K562 (cell line): ENCODE results near the gene CASP9. TPM values are rescaled to one million over a fixed set of nuclear protein-coding genes. Genes with fewer than 3 reads are reported as not detected.

Experiments
- ATAC-seq: fragments of 200-7000 bp; cut with Tn5 transposase; 3 replicates; pipeline ENCODE4 v1.9.1; 2020; ENCODE audit warnings: moderate library complexity
- BruUV-seq: library from RNA; stranded (reverse); fragments of 400-500 nt; replicated peaks from 2 replicates; lab custom pipeline; 2021; lab: Mats Ljungman, UMichigan
- CTCF ChIA-PET: fragments of 300-600 bp; formaldehyde crosslinking; extraction: SDS; loops from one replicate; lab custom pipeline; 2021; ENCODE audit warnings: low intra/inter-chr PET ratio; lab: Yijun Ruan, JAX
- POLR2A ChIA-PET: fragments of 300-600, 350-650 bp; sonication (Branson Sonifier 250); formaldehyde crosslinking; extraction: SDS; loops from one replicate; lab custom pipeline; 2021; ENCODE audit warnings: antibody characterized with exemption, inconsistent platforms; lab: Yijun Ruan, JAX
- DNase-seq, 4 experiments: peaks; one replicate each; pipeline versions ENCODE4 v3.0.0 to v3.0.0-alpha.2; 2011 to 2018; ENCODE audit warnings: low spot score in 3 of 4, mixed read lengths in 3 of 4; ENCODE audit errors: extremely low read depth in 1 of 4
- FAIRE-seq: peaks from 2 replicates; lab custom pipeline; 2011; peaks lifted over from hg19 to GRCh38; lab: Jason Lieb, UNC
- H2AFZ ChIP-seq: 2 replicates; pipeline ENCODE4 v1.6.0; 2011; ENCODE audit warnings: low read depth, low read length, control low read depth, inconsistent platforms
- H3K27ac ChIP-seq: fragments of 200-600 bp; 3 replicates; pipeline ENCODE4 v1.8.0; 2011; ENCODE audit warnings: low read depth, mild to moderate bottlenecking, control low read depth, inconsistent platforms, low read length, moderate library complexity, mixed read lengths; ENCODE audit errors: extremely low read depth
- H3K27me3 ChIP-seq, 2 experiments: fragments of 300-600 bp in 1 of 2; 2 replicates in 1 of 2; 3 replicates in 1 of 2; pipeline versions ENCODE4 v1.6.0 to v1.8.0; 2011; ENCODE audit warnings: inconsistent platforms in 2 of 2, low read length in 2 of 2, mild to moderate bottlenecking in 1 of 2, mixed read lengths in 1 of 2, moderate library complexity in 1 of 2; ENCODE audit not compliant: control insufficient read depth in 2 of 2, insufficient read depth in 2 of 2
- H3K36me3 ChIP-seq: fragments of 300-600 bp; 3 replicates; pipeline ENCODE4 v1.8.0; 2011; ENCODE audit warnings: mild to moderate bottlenecking, low read length, inconsistent platforms; ENCODE audit not compliant: control insufficient read depth, insufficient read depth
- H3K4me1 ChIP-seq, 2 experiments: fragments of 200-600 bp in 1 of 2; replicated peaks in 1 of 2; 2 replicates in 1 of 2; 3 replicates in 1 of 2; pipeline versions ENCODE4 v1.5.1 to v1.8.0; 2011; ENCODE audit warnings: inconsistent platforms in 2 of 2, low read length in 2 of 2, mild to moderate bottlenecking in 1 of 2, mixed read lengths in 1 of 2, moderate library complexity in 1 of 2; ENCODE audit not compliant: control insufficient read depth in 2 of 2, insufficient read depth in 2 of 2
- H3K4me2 ChIP-seq: 2 replicates; pipeline ENCODE4 v1.6.1; 2011; ENCODE audit warnings: low read length, control low read depth, inconsistent platforms, mixed read lengths; ENCODE audit not compliant: insufficient read depth
- H3K4me3 ChIP-seq: fragments of 200-600 bp; sonication (generic), shearing (Covaris generic); 2 replicates; pipeline ENCODE4 v1.5.1; 2016; ENCODE audit warnings: control low read depth, inconsistent platforms
- H3K79me2 ChIP-seq: fragments of 200-600 bp; 3 replicates; pipeline ENCODE4 v1.8.0; 2011; ENCODE audit warnings: low read length, inconsistent platforms; ENCODE audit not compliant: control insufficient read depth, insufficient read depth
- H3K9ac ChIP-seq, 2 experiments: 2 replicates each; pipeline versions ENCODE4 v1.6.0 to v1.6.1; 2011; ENCODE audit warnings: low read depth in 2 of 2, low read length in 2 of 2, control low read depth in 1 of 2, inconsistent platforms in 1 of 2, mild to moderate bottlenecking in 1 of 2, mixed read lengths in 1 of 2; ENCODE audit not compliant: insufficient read depth in 1 of 2
- H3K9me1 ChIP-seq: one replicate; pipeline ENCODE4 v1.6.0; 2011; ENCODE audit warnings: inconsistent platforms, mild to moderate bottlenecking, low read length, moderate library complexity; ENCODE audit not compliant: control insufficient read depth, insufficient read depth
- H3K9me3 ChIP-seq: replicated peaks from 2 replicates; pipeline ENCODE4 v1.5.1; 2011; ENCODE audit warnings: low read depth, low read length, inconsistent platforms; ENCODE audit not compliant: control insufficient read depth, insufficient read depth
- H4K20me1 ChIP-seq: replicated peaks from 2 replicates; pipeline ENCODE4 v1.6.1; 2011; ENCODE audit warnings: low read length, inconsistent platforms, mixed read lengths; ENCODE audit not compliant: control insufficient read depth, insufficient read depth
- BDP1 ChIP-seq: IDR thresholded peaks from 3 replicates; pipeline ENCODE4 v1.6.1; 2011; ENCODE audit not compliant: insufficient read length, insufficient read depth
- TBL1XR1 ChIP-seq, 2 experiments: IDR thresholded peaks; 2 replicates each; pipeline ENCODE4 v1.6.1; 2012; ENCODE audit warnings: improper control_type of control experiment in 2 of 2, low read length in 2 of 2, mild to moderate bottlenecking in 1 of 2
- ZC3H8 ChIP-seq: fragments of 450-650 bp; IDR thresholded peaks from 2 replicates; pipeline ENCODE4 v1.6.1; 2017
- ZNF518B ChIP-seq: fragments of 250-450 bp; sonication (Bioruptor Pico); IDR thresholded peaks from 2 replicates; pipeline ENCODE4 v1.5.0; 2021; ENCODE audit warnings: mild to moderate bottlenecking, moderate library complexity
- WGBS: fragments of 100-300 bp; shearing (Covaris generic); methylation state at CpG from one replicate; pipeline ENCODE4 v1.1.6; 2016; ENCODE audit warnings: low coverage, mixed read lengths; ENCODE audit not compliant: insufficient coverage; ENCODE audit errors: missing lambda C conversion rate; 5-methylcytosine and 5-hydroxymethylcytosine counted together
- in situ Hi-C: fragments of 300-500 bp; cut with MboI; formaldehyde crosslinking; loops from 4 replicates; pipeline ENCODE4 v1.15.0; 2018; ENCODE audit warnings: inconsistent platforms, mixed read lengths
- intact Hi-C: fragments of 100-400 bp; cut with micrococcal nuclease; formaldehyde crosslinking; loops from 2 replicates; pipeline ENCODE4 v1.14.2; 2022
- polyA plus RNA-seq, 8 experiments: library from polyadenylated mRNA; depleted of rRNA in 4 of 8; stranded (reverse) in 5 of 8; unstranded in 3 of 8; fragments of >200 nt; fragmentation: Nextera tagmentation in 2 of 8; fragmentation: Illumina TruSeq in 1 of 8; extraction: Ambion mirVana in 2 of 8; extraction: Trizol in 1 of 8; gene quantifications; 2 replicates each; pipeline versions ENCODE4 v1.2.1 to v1.2.3, GENCODE V29; 2011 to 2014; ENCODE audit warnings: inconsistent platforms in 1 of 8, missing spikeins in 1 of 8
- total RNA-seq, 7 experiments: library from RNA; depleted of rRNA in 6 of 7; stranded (reverse); fragments of >200 nt in 6 of 7; fragmentation: Illumina TruSeq in 2 of 7; extraction: Trizol in 2 of 7; gene quantifications; 2 replicates each; pipeline versions ENCODE4 v1.2.1 to v1.2.3, GENCODE V29; 2011 to 2021; ENCODE audit warnings: low replicate concordance in 1 of 7
- TF ChIP-seq, protein P1 (sequence below): sonication (generic); formaldehyde crosslinking; IDR thresholded peaks from 2 replicates; pipeline ENCODE4 v1.8.1; 2023; ENCODE audit warnings: mild to moderate bottlenecking, missing genetic modification reagents

The CASP9 gene
- total and polyA plus RNA-seq, 9 of the 15 experiments (the other 6 are each of a cell fraction or from before 2014, with no cell fraction given): 10.8 to 54.1 (median 30.7) TPM

GRCh38 chr1:15443281-15443680, 80.7 kb downstream of the CASP9 start:
- ChIA-PET POLR2A (interaction anchor here (0.6 to 2.2 kb wide), 3 partner anchors 11 to 339 kb away, joined by 3 to 12 read pairs (median 5); no protein-coding TSS in a partner anchor), CTCF (no interaction called here)
- Histone ChIP-seq H3K27me3 (no peaks in the 10 kb centered on the region), H3K4me2 (no peak overlapping the region), H4K20me1 (no peaks in the 10 kb centered on the region), H3K9me3 (no peaks in the 10 kb centered on the region), H3K4me3 (no peak overlapping the region), H3K9me1 (no peaks in the 10 kb centered on the region), H3K36me3 (no peaks in the 10 kb centered on the region), H3K27ac (no peak overlapping the region), H3K9ac (peak overlapping the region in 1 of 2 experiments; percentile 33; a peak in 2 of 4 replicates), H2AFZ (no peak overlapping the region), H3K4me1 (peaks cover 7 to 17% of the 10 kb centered on the region in 2 experiments; a peak in 4 of 5 replicates), H3K79me2 (no peaks in the 10 kb centered on the region)
- WGBS: 69% methylated on average over 5 of the region's 5 CpGs
- ATAC-seq (no peak), FAIRE-seq (no peak), DNase-seq (no peak)
- intact Hi-C loops: no loop called here
- TF ChIP-seq ZNF518B (no peak), ZC3H8 (no peak), TBL1XR1 (IDR thresholded peaks at IDR 0.05; ENCODE audit: low read length in 2 of 2) (no peak), BDP1 (no peak)
- TF ChIP-seq, protein P1, sequence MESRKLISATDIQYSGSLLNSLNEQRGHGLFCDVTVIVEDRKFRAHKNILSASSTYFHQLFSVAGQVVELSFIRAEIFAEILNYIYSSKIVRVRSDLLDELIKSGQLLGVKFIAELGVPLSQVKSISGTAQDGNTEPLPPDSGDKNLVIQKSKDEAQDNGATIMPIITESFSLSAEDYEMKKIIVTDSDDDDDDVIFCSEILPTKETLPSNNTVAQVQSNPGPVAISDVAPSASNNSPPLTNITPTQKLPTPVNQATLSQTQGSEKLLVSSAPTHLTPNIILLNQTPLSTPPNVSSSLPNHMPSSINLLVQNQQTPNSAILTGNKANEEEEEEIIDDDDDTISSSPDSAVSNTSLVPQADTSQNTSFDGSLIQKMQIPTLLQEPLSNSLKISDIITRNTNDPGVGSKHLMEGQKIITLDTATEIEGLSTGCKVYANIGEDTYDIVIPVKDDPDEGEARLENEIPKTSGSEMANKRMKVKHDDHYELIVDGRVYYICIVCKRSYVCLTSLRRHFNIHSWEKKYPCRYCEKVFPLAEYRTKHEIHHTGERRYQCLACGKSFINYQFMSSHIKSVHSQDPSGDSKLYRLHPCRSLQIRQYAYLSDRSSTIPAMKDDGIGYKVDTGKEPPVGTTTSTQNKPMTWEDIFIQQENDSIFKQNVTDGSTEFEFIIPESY (CRISPR knock-in tag): no peak
- in situ Hi-C loops: no loop called here
- no TSS peak for BruUV-seq
